CD14-positive monocyte (primary cell): Measurements from ENCODE around the gene C7orf25. TPM values are rescaled to one million over a fixed set of nuclear protein-coding genes. Genes with fewer than 3 reads are reported as not detected.

Source experiments
- DNase-seq, 3 donors: peaks; one replicate each; pipeline ENCODE4 v3.0.0-alpha.2; 2011 to 2022
- H2AFZ ChIP-seq: 2 replicates; pipeline ENCODE4 v1.6.0; 2012; ENCODE audit warnings: mild to moderate bottlenecking, low read depth, low read length, inconsistent platforms; ENCODE audit not compliant: insufficient read depth, poor library complexity, severe bottlenecking
- H3K27ac ChIP-seq, 2 donors: 1 replicate in 1 of 2; 2 replicates in 1 of 2; pipeline ENCODE4 v1.5.1; 2012 to 2013; ENCODE audit warnings: low read length in 2 of 2, control low read depth in 1 of 2, inconsistent platforms in 1 of 2, low read depth in 1 of 2, mild to moderate bottlenecking in 1 of 2
- H3K27me3 ChIP-seq, 2 donors: one replicate each; pipeline versions ENCODE4 v1.6.0 to v1.6.1; 2011 to 2013; ENCODE audit warnings: low read length in 2 of 2; ENCODE audit not compliant: control insufficient read depth in 2 of 2, insufficient read depth in 2 of 2
- H3K36me3 ChIP-seq, 2 donors: replicated peaks in 1 of 2; 1 replicate in 1 of 2; 2 replicates in 1 of 2; pipeline versions ENCODE4 v1.5.1 to v1.6.1; 2012 to 2013; ENCODE audit warnings: low read length in 2 of 2, control low read depth in 1 of 2, inconsistent platforms in 1 of 2, mild to moderate bottlenecking in 1 of 2; ENCODE audit not compliant: insufficient read depth in 2 of 2, control insufficient read depth in 1 of 2
- H3K4me1 ChIP-seq, 2 donors: 1 replicate in 1 of 2; 2 replicates in 1 of 2; pipeline versions ENCODE4 v1.5.1 to v1.6.1; 2012 to 2013; ENCODE audit warnings: low read length in 2 of 2, control low read depth in 1 of 2, inconsistent platforms in 1 of 2, mild to moderate bottlenecking in 1 of 2, moderate library complexity in 1 of 2; ENCODE audit not compliant: insufficient read depth in 2 of 2, control insufficient read depth in 1 of 2
- H3K4me2 ChIP-seq: replicated peaks from 2 replicates; pipeline ENCODE3; 2012; ENCODE audit warnings: low read length, moderate library complexity, mild to moderate bottlenecking; ENCODE audit not compliant: poor library complexity, severe bottlenecking; ENCODE audit errors: extremely low read depth
- H3K4me3 ChIP-seq, 3 experiments: fragments of 200-600 bp in 1 of 3; sonication (generic) in 1 of 3; replicated peaks in 1 of 3; 1 replicate in 2 of 3; 2 replicates in 1 of 3; pipeline ENCODE4 v1.5.1; 2011 to 2013; ENCODE audit warnings: low read length in 3 of 3, mild to moderate bottlenecking in 3 of 3, control low read depth in 2 of 3, low read depth in 2 of 3, inconsistent platforms in 1 of 3, moderate library complexity in 1 of 3
- H3K79me2 ChIP-seq: 2 replicates; pipeline ENCODE4 v1.6.0; 2012; ENCODE audit warnings: mild to moderate bottlenecking, control low read depth, inconsistent platforms, low read length, moderate library complexity; ENCODE audit not compliant: insufficient read depth
- H3K9ac ChIP-seq: 2 replicates; pipeline ENCODE4 v1.6.0; 2017; ENCODE audit warnings: low read length, mild to moderate bottlenecking; ENCODE audit not compliant: insufficient read depth, poor library complexity, severe bottlenecking
- H3K9me3 ChIP-seq, 2 donors: replicated peaks in 1 of 2; 1 replicate in 1 of 2; 2 replicates in 1 of 2; pipeline versions ENCODE4 v1.5.1 to v1.6.1; 2012 to 2013; ENCODE audit warnings: low read length in 2 of 2, control low read depth in 1 of 2; ENCODE audit not compliant: control insufficient read depth in 1 of 2, insufficient read depth in 1 of 2
- H4K20me1 ChIP-seq: 2 replicates; pipeline ENCODE4 v1.6.0; 2012; ENCODE audit warnings: mild to moderate bottlenecking, low read length, control low read depth, moderate library complexity; ENCODE audit not compliant: insufficient read depth
- H3K27ac Mint-ChIP-seq, 7 donors: one replicate each; pipeline ENCODE4 v1.8.0; 2020; ENCODE audit warnings: mild to moderate bottlenecking in 7 of 7, mixed read lengths in 7 of 7, moderate library complexity in 6 of 7, inconsistent platforms in 2 of 7
- H3K27me3 Mint-ChIP-seq, 3 donors: one replicate each; pipeline ENCODE4 v1.8.0; 2021 to 2022; ENCODE audit warnings: low read depth in 3 of 3, mild to moderate bottlenecking in 3 of 3, mixed read lengths in 3 of 3, moderate library complexity in 3 of 3, inconsistent platforms in 1 of 3
- H3K36me3 Mint-ChIP-seq, 2 donors: one replicate each; pipeline ENCODE4 v1.8.0; 2020; ENCODE audit warnings: mixed read lengths in 2 of 2, inconsistent platforms in 1 of 2, mild to moderate bottlenecking in 1 of 2
- H3K4me1 Mint-ChIP-seq: one replicate; pipeline ENCODE4 v1.8.0; 2020; ENCODE audit warnings: mild to moderate bottlenecking, mixed read lengths
- H3K4me3 Mint-ChIP-seq, 2 donors: one replicate each; pipeline ENCODE4 v1.8.0; 2020; ENCODE audit warnings: mild to moderate bottlenecking in 2 of 2, mixed read lengths in 2 of 2, moderate library complexity in 1 of 2
- H3K9me3 Mint-ChIP-seq, 7 donors: one replicate each; pipeline ENCODE4 v1.8.0; 2020 to 2022; ENCODE audit warnings: mixed read lengths in 7 of 7, mild to moderate bottlenecking in 6 of 7, moderate library complexity in 6 of 7, inconsistent platforms in 2 of 7
- CTCF ChIP-seq: fragments of 200-600 bp; IDR thresholded peaks from one replicate; pipeline ENCODE4 v1.8.0; 2022; ENCODE audit warnings: antibody characterized with exemption, mild to moderate bottlenecking
- WGBS: methylation state at CpG from one replicate; pipeline ENCODE4 v1.1.5; 2013; ENCODE audit warnings: missing lambda C conversion rate; ENCODE audit not compliant: insufficient coverage; 5-methylcytosine and 5-hydroxymethylcytosine counted together
- intact Hi-C, 2 donors: fragments of 100-400 bp; cut with micrococcal nuclease; formaldehyde crosslinking; loops; one replicate each; pipeline versions ENCODE4 v1.15.0 to v1.15.1; 2023
- polyA plus RNA-seq, 3 donors: library from polyadenylated mRNA; depleted of rRNA in 1 of 3; unstranded in 2 of 3; stranded (reverse) in 1 of 3; fragments of 300-500 nt in 2 of 3; fragments of >200 nt in 1 of 3; fragmentation: Illumina TruSeq in 2 of 3; gene quantifications; 1 replicate in 2 of 3; 2 replicates in 1 of 3; pipeline ENCODE4 v1.2.3, GENCODE V29; 2012 to 2021

Gene C7orf25
- polyA plus RNA-seq, 3 donors, result 0.96 to 2.6 (median 2.5) TPM

GRCh38 chr7:42922017-42922753 lies 10.3 kb upstream of the C7orf25 start:
- WGBS, result no CpG with 5 or more reads among the region's 3 CpGs

GRCh38 chr7:42915356-42915755 lies 3.5 kb upstream of the C7orf25 start:
- no peak overlapping the region for H2AFZ ChIP-seq
- no peak overlapping the region for H3K9ac ChIP-seq
- H3K36me3 ChIP-seq, result peaks cover 29 to 51% of the 10 kb centered on the region in 2 donors
- H3K9me3 Mint-ChIP-seq, result peaks cover 0 to 2% (median 0%) of the 10 kb centered on the region in 7 donors
- no CpG with 5 or more reads among the region's 1 CpG for WGBS
- no peak overlapping the region for H3K27ac Mint-ChIP-seq
- no peak for TF ChIP-seq CTCF
- DNase-seq, result no peak
- H3K27me3 ChIP-seq, result no peaks in the 10 kb centered on the region
- H4K20me1 ChIP-seq, result no peaks in the 10 kb centered on the region
- peaks cover 6% of the 10 kb centered on the region for H3K79me2 ChIP-seq
- peaks cover 11 to 24% of the 10 kb centered on the region in 2 donors for H3K4me1 ChIP-seq
- no peak overlapping the region for H3K27ac ChIP-seq
- peaks cover 43 to 54% of the 10 kb centered on the region in 2 donors for H3K36me3 Mint-ChIP-seq
- intact Hi-C loops, result loop anchor here in 1 of 2 donors (10.0 kb wide), 1 partner anchor 1579 kb away; the partner anchor contains the start of gene NUDCD3
- no peak overlapping the region for H3K4me3 ChIP-seq
- H3K4me2 ChIP-seq, result no peak overlapping the region
- no peaks in the 10 kb centered on the region for H3K9me3 ChIP-seq
- peaks cover 36% of the 10 kb centered on the region for H3K4me1 Mint-ChIP-seq
- H3K4me3 Mint-ChIP-seq, result no peak overlapping the region
- H3K27me3 Mint-ChIP-seq, result no peaks in the 10 kb centered on the region

More at GRCh38 chr7:42922017-42922753, 10.3 kb upstream of the C7orf25 start:
- Mint-ChIP-seq H3K27me3 (no peaks in the 10 kb centered on the region), H3K27ac (no peak overlapping the region), H3K9me3 (no peaks in the 10 kb centered on the region), H3K36me3 (peaks cover 74 to 83% of the 10 kb centered on the region in 2 donors), H3K4me3 (no peak overlapping the region), H3K4me1 (peaks cover 18% of the 10 kb centered on the region)
- H2AFZ ChIP-seq, result no peak overlapping the region
- intact Hi-C loops, result no loop called here
- no peaks in the 10 kb centered on the region for H3K27me3 ChIP-seq
- DNase-seq, result no peak
- no peak overlapping the region for H3K4me3 ChIP-seq
- H3K4me2 ChIP-seq, result no peak overlapping the region
- H3K4me1 ChIP-seq, result peaks cover 11 to 15% of the 10 kb centered on the region in 2 donors
- no peak overlapping the region for H3K9ac ChIP-seq
- no peak for TF ChIP-seq CTCF
- peaks cover 16% of the 10 kb centered on the region for H4K20me1 ChIP-seq
- no peak overlapping the region for H3K27ac ChIP-seq
- no peaks in the 10 kb centered on the region for H3K9me3 ChIP-seq
- H3K36me3 ChIP-seq, result peaks cover 73 to 87% of the 10 kb centered on the region in 2 donors
- peaks cover 19% of the 10 kb centered on the region for H3K79me2 ChIP-seq
